Right atrium auricular region (tissue), 2 donors: ENCODE data around the gene CELSR1. TPM values are rescaled to one million over a fixed set of nuclear protein-coding genes. Genes with fewer than 3 reads are reported as not detected.
A peak's percentile ranks its signal among the peaks of the same experiment; 100 is the strongest.

ENCODE experiments used
- DNase-seq: peaks from one replicate; pipeline ENCODE4 v3.0.0-alpha.2; 2019; ENCODE audit warnings: low spot score
- H3K27ac ChIP-seq, 2 donors: fragments of 200-600 bp; sonication (generic); 1 replicate in 1 of 2; 2 replicates in 1 of 2; pipeline ENCODE4 v1.5.1; 2016 to 2019
- H3K27me3 ChIP-seq, 2 donors: fragments of 200-600 bp; sonication (generic); one replicate each; pipeline versions ENCODE4 v1.5.1 to v1.6.0; 2017 to 2019
- H3K36me3 ChIP-seq: fragments of 200-600 bp; sonication (generic); one replicate; pipeline ENCODE4 v1.5.1; 2016
- H3K4me1 ChIP-seq, 2 donors: fragments of 200-600 bp; sonication (generic); one replicate each; pipeline versions ENCODE4 v1.5.1 to v1.6.0; 2017 to 2019
- H3K4me3 ChIP-seq, 2 donors: fragments of 200-600 bp; sonication (generic); 1 replicate in 1 of 2; 2 replicates in 1 of 2; pipeline ENCODE4 v1.5.1; 2017 to 2019; ENCODE audit warnings: mild to moderate bottlenecking in 1 of 2, moderate library complexity in 1 of 2
- H3K9me3 ChIP-seq, 2 donors: fragments of 200-600 bp; sonication (generic); one replicate each; pipeline ENCODE4 v1.5.1; 2019
- CTCF ChIP-seq, 2 donors: fragments of 200-600 bp; sonication (generic); IDR thresholded peaks; one replicate each; pipeline ENCODE4 v1.5.1; 2019; ENCODE audit warnings: antibody characterized with exemption in 2 of 2
- total RNA-seq, 2 donors: library from RNA; depleted of rRNA; stranded (reverse); fragments of >200 nt; gene quantifications; one replicate each; pipeline ENCODE4 v1.1.0, GENCODE V29; 2016

CELSR1 gene
- total RNA-seq, 2 donors from 2014 or later = 7.1 to 9.6 TPM

DNA sequence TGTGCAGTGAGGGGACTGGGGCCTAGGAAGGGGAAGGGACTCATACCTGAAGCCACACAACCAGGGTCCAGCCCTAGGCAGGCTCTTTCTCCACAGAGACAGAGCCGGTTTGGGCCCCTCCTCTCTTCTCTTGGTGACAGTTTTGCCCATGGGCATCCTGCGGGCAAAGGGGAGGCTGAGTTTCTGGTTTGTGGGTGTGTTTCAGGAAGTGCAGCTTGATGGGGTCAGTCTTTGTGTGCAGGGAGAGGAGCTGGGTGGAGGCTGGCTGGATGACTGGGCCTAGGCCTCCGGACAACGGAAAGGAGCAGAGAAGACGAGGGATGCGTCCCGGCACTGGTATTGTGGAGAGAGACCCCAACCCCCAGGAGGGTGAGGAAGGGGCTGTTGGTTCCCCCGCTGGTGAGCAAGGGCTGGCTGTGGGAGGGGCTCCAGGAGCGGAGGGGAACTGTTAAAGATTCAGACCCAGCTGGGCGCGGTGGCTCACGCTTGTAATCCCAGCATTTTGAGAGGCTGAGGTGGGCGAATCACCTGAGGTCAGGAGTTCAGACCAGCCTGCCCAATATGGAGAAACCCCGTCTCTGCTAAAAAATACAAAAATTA lies 23.4 kb upstream of the CELSR1 start:
- H3K27me3 ChIP-seq = no peaks in the 10 kb centered on the region
- H3K4me3 ChIP-seq = no peak overlapping the region
- H3K9me3 ChIP-seq = peaks cover 0 to 6% of the 10 kb centered on the region in 2 donors
- no peak for TF ChIP-seq CTCF (IDR thresholded peaks at IDR 0.05)
- H3K4me1 ChIP-seq = peaks cover 0 to 27% of the 10 kb centered on the region in 2 donors
- H3K36me3 ChIP-seq = no peaks in the 10 kb centered on the region
- no peak overlapping the region for H3K27ac ChIP-seq
- no peak for DNase-seq

GRCh38 chr22:46557736-46558480 lies 20.5 kb upstream of the CELSR1 start:
- Histone ChIP-seq H3K27me3 (no peaks in the 10 kb centered on the region), H3K27ac (peak overlapping the region; percentile 53 to 65), H3K4me3 (no peak overlapping the region), H3K4me1 (peaks cover 0 to 18% of the 10 kb centered on the region in 2 donors), H3K36me3 (no peaks in the 10 kb centered on the region), H3K9me3 (peaks cover 0 to 9% of the 10 kb centered on the region in 2 donors)
- TF ChIP-seq CTCF (IDR thresholded peaks at IDR 0.05) = no peak
- no peak for DNase-seq

- H3K4me1 ChIP-seq = peaks cover 0 to 18% of the 10 kb centered on the region in 2 donors
- H3K27ac ChIP-seq = no peak overlapping the region
- H3K36me3 ChIP-seq = no peaks in the 10 kb centered on the region
- no peak overlapping the region for H3K4me3 ChIP-seq
- H3K27me3 ChIP-seq = no peaks in the 10 kb centered on the region
- no peak for DNase-seq
- peaks cover 0 to 14% of the 10 kb centered on the region in 2 donors for H3K9me3 ChIP-seq
- no peak for TF ChIP-seq CTCF (IDR thresholded peaks at IDR 0.05)
These were observed 19.4 kb upstream of the CELSR1 start for GRCh38 chr22:46556775-46557174.

DNA sequence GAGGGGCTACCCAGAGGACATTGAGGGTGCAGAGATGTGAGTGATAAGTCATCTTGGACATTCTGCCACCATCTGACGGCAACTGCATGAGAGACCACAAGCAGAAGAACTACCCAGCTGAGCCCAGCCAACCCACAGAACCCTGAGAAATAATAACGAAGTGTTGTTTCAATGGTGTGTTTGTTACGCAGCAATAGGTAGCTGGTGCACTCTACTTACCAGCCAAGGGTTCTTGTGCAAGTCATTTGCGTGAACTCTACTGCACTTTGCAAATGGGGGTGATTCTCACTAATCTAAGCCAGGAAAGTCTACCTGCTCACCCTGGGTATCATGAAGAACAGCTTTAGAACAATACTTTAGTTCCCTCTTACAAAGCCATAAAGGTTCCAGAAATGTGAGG lies 15.8 kb upstream of the CELSR1 start:
- Histone ChIP-seq H3K4me3 (no peak overlapping the region), H3K27ac (no peak overlapping the region), H3K27me3 (no peaks in the 10 kb centered on the region), H3K36me3 (no peaks in the 10 kb centered on the region), H3K4me1 (peaks cover 0 to 30% of the 10 kb centered on the region in 2 donors), H3K9me3 (peaks cover 0 to 14% of the 10 kb centered on the region in 2 donors)
- no peak for DNase-seq
- no peak for TF ChIP-seq CTCF (IDR thresholded peaks at IDR 0.05)

DNA sequence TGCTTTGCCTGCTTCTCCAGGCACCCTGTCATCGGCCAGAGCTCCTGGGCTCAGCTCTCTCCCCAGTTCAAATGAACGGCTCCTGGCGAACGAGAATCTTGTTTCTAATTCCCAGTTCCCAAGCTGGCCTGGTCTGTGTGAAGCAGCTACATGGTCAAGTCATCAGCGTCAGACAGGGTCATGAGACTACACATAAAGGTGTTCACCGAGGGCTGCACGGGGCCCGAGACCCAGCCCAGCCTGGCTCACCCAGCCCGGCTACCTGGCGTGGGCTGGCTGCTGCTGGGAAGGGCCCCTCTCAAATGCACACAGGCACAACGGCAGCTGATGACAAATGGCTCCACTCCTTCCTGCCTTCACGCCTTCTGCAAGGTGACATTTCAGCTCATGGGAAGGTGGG lies 14.6 kb upstream of the CELSR1 start:
- no peak for TF ChIP-seq CTCF (IDR thresholded peaks at IDR 0.05)
- peaks cover 0 to 30% of the 10 kb centered on the region in 2 donors for H3K4me1 ChIP-seq
- no peak overlapping the region for H3K4me3 ChIP-seq
- peak overlapping the region in 1 of 2 donors; percentile 88 for H3K27ac ChIP-seq
- H3K27me3 ChIP-seq = no peaks in the 10 kb centered on the region
- no peaks in the 10 kb centered on the region for H3K36me3 ChIP-seq
- DNase-seq = no peak
- H3K9me3 ChIP-seq = peaks cover 0 to 14% of the 10 kb centered on the region in 2 donors
